HL-60/S4 (cell line): ENCODE results near the gene SPTBN5.

Experiments used
- in situ Hi-C: fragments of 300-500 bp; cut with MboI; formaldehyde crosslinking; loops from 2 replicates; pipeline ENCODE4 v1.14.3; 2022; ENCODE audit warnings: low sequenced_read_pairs

Gene SPTBN5

DNA sequence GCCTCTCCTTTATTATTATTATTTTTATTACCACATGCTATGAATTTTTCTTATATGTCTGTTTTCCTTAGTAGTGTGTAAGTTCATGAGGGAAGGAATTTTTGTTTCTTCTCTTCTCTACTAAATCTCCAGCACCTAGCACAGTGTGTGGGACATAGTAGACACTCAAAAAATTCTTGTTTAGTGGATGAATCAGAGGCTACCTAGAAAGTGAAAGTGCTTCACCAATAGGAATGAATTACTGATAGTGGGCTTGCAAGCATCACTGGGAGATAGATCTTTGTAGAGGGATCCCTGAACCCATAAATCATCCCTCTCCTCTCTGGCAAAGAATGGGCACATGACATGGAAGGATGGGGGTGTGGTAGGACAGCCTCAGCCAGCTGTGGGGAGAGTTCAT is 8.5 kb downstream of the SPTBN5 start:
- in situ Hi-C loops: no loop called here

DNA sequence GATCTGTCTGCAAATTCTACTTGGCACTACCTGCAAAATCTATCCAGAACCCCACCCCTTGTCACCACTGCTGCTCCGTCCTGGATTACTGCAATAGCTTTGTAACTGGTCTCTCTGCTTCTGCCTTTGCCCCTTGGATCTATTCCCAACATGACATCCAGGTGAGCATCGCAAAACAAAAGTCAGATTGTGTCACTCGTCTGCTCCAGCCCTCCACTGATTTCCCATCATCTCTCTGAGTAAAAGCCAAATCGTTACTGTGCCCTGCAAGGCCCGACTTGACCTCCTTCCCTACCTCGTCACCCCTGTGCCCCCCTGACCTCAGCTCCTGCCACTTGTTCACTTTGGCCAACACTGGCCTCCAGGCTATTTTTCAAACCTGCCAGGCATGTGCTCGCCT is 9.4 kb downstream of the SPTBN5 start:
- in situ Hi-C loops: no loop called here

- in situ Hi-C loops: no loop called here
These were observed 10.4 kb downstream of the SPTBN5 start for GRCh38 chr15:41883484-41883825.

GRCh38 chr15:41882689-41883483 is 11.0 kb downstream of the SPTBN5 start:
- in situ Hi-C loops: no loop called here

GRCh38 chr15:41881920-41882688 is 11.7 kb downstream of the SPTBN5 start:
- in situ Hi-C loops: no loop called here

- in situ Hi-C loops: no loop called here
These were observed 12.3 kb downstream of the SPTBN5 start for GRCh38 chr15:41881550-41881919.

DNA sequence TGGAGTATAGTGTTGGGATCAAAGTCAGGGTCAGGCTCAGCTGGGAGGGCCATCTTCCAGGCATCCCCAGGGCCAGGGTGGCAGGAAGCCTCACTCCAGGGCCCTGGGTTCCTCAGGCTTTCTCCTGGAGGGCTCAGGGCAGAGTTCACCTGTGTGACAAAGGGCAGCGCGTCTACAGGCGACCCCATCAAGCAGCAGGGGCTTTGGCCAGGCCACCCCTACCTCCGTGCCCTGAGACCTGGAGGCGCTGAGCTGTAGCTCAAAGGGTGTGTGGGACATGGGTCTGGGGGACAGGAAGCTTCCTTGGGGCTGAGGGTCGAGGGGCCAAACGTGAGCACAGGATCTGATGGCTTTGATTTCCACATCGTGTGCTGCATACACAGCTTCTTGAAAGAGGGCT is 12.8 kb downstream of the SPTBN5 start:
- in situ Hi-C loops: no loop called here

- in situ Hi-C loops: no loop called here
These were observed 13.5 kb downstream of the SPTBN5 start for GRCh38 chr15:41880156-41880877.

DNA sequence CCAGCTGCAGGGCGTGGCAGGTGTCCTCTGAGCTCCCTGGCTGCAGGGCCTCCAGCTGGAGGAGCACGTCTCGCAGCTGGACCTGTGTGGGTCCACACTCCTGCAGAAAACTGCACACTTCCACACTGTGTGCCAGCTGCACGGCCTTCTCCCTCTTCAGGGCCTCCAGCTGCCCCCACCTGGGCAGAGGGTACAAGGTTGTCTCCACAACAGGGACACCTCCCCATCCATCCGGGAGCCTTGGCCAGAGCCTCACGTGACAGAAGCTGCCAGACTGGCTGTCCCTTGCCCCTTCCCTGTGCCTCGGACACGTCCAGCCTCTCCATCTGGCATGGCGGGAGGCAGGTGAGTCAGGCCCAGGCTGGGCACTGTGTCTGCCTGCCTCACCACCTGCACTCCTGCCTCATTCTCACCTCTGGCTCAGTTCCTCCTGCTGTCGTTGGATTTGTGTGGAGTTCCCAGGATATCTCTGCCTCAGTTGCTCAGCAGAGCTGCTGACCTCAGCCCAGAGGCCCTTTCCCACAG is 14.5 kb downstream of the SPTBN5 start:
- in situ Hi-C loops: no loop called here

GRCh38 chr15:41878355-41878699 is 15.5 kb downstream of the SPTBN5 start:
- in situ Hi-C loops: no loop called here

DNA sequence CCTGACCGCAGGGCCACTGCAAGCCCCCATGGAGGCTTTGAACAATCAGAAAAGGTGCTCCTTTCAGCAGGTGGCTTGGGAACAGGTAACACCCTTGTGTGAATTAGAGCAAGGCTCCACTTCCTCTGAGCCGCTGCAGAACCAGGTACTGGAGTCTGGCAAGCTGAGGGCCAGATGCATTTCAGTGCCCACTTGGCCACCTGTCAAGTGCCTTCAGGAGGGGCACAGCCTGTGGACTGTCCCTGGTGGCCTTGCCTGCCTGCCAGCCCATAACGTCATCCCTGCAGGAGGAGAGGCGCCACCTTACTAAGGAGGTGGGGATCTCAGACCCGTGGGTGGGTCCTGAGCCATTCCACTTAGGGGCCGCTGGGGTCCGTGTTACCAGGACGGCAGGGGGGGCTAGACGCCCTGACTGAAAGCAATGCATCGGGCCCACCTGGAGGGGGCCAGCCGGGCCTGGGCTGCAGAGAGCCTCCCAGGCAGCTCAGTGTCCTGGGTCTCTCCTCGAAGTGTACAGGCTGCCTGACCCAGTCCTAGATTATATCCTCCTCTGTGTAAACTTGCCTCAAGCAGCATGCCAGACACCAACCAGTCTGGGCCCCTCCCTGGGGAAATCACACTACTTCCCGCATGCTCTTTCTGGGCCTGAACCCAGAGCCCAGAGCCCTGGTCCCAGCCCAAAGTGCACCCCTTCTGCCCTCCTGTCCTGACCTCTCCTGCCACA is 16.1 kb downstream of the SPTBN5 start:
- in situ Hi-C loops: no loop called here

GRCh38 chr15:41876689-41877088 is 17.2 kb downstream of the SPTBN5 start:
- in situ Hi-C loops: no loop called here

DNA sequence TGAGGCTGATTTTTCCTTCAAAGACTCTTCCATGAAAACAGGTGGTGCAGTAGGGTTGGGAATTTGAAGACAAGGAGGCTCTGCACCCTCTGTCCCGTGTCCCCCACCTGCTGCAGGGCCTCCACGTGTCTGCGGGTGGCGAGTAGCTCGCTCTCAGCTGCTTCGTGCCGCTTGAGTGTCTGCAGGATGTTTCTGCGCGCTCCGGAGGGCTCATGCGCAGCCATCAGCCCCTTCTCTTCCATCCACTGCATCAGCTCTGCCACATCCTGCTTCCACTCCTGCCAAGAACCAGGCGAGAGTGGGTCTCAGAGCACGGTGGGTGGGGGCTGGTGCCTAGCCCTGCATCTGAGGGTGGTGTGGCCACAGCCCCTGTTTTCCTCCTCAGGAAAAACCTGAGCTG is 17.8 kb downstream of the SPTBN5 start:
- in situ Hi-C loops: no loop called here

- in situ Hi-C loops: no loop called here
These were observed 19.1 kb downstream of the SPTBN5 start for GRCh38 chr15:41874736-41875135.

GRCh38 chr15:41873711-41874110 is 20.1 kb downstream of the SPTBN5 start:
- in situ Hi-C loops: no loop called here

DNA sequence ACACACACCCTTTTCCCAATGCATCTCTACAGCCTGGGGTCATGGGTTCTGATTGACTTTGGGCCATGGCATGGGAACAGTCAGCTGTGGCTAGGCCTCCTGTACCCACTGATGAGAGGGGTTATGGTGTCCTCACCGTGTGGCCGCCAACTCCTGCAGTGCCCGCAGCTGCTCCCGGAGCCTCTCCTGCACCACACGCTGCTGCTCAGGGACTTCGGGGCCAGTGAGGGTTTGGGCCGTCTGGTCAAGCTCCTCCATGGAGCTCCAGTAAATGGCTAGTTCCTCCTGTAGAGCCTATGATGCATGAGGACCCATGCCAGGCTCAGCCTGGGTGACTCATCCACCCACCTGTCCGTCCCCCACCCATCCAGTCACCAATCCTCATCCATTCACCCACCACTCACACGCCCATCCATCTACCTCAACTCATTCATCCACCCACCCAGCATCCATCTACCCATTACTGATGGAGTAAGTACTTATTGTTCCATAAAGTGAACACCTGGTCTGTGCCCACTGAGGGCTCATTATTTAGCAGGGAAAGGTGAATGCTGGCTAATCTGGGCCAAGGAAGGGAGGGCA is 21.6 kb downstream of the SPTBN5 start:
- in situ Hi-C loops: no loop called here

DNA sequence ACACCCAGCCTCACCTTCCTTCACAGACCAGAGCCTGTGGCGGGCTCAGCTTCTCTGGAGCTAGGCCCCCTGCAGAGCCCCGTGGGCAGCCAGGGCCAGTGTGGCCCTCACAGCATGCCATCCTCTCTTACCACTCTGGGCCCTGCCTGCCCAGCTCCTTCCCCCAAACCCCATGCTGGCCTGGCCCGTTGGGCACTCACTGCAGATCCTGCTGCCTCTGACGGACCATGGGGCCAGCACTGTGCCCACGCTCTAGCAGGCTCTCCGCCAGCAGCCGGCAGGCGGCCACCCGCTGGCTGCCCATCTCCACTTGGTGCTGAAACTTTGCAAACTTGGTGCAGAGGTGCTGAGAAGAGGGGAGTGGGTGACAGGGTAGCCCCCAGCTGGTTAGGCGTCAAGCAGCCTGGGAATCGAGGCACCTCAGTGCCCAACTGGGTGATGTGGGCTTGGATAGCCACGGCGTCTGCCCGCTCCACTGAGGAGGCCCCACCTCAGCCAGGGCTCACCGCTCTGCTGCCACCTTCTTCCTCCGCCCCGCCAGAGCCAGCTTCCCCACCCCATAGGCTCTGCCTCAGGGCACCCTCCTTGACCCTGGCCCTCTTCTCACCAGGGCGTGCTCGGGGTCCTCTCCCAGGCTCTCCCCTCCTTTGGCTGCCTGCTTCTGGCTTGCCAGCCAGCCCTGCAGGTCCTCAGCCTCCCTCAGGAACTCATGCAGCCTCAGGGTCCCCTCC is 22.5 kb downstream of the SPTBN5 start:
- in situ Hi-C loops: no loop called here

GRCh38 chr15:41870689-41871081 is 23.2 kb downstream of the SPTBN5 start:
- in situ Hi-C loops: no loop called here

GRCh38 chr15:41869770-41870688 is 23.8 kb downstream of the SPTBN5 start:
- in situ Hi-C loops: no loop called here
